IMR-90 (cell line): ENCODE data around the gene PREB. TPM values are rescaled to one million over a fixed set of nuclear protein-coding genes. Genes with fewer than 3 reads are reported as not detected.
"Not testable (repeated sequence)": the region's sequence is repeated elsewhere in the genome, so short reads cannot be mapped to it uniquely, and the experiment has no call there.

Experiments used
- ATAC-seq: fragments of 200-7000 bp; cut with Tn5 transposase; 2 replicates; pipeline ENCODE4 v1.9.1; 2020; ENCODE audit warnings: low read depth, mild to moderate bottlenecking, moderate library complexity
- BruUV-seq: library from RNA; stranded (reverse); fragments of 400-500 nt; replicated peaks from 2 replicates; lab custom pipeline; 2021; lab: Mats Ljungman, UMichigan
- CTCF ChIA-PET: fragments of 300-600 bp; formaldehyde crosslinking; extraction: SDS; loops from one replicate; lab custom pipeline; 2021; ENCODE audit warnings: antibody characterized with exemption; lab: Yijun Ruan, JAX
- POLR2A ChIA-PET: fragments of 300-600 bp; sonication (Branson Sonifier 250); formaldehyde crosslinking; loops from one replicate; lab custom pipeline; 2022; ENCODE audit warnings: antibody characterized with exemption; ENCODE audit not compliant: unreplicated experiment; lab: Charles Lee
- DNase-seq: peaks from one replicate; pipeline ENCODE4 v3.0.0; 2013
- H2AFZ ChIP-seq: replicated peaks from 2 replicates; pipeline ENCODE3; 2013; ENCODE audit warnings: low read length, mild to moderate bottlenecking; ENCODE audit not compliant: poor library complexity
- H2AK5ac ChIP-seq: 2 replicates; pipeline ENCODE4 v1.6.1; 2013; ENCODE audit warnings: low read depth, low read length, inconsistent platforms
- H2AK9ac ChIP-seq: replicated peaks from 2 replicates; pipeline ENCODE3; 2013; ENCODE audit warnings: mild to moderate bottlenecking, low read depth, low read length, moderate library complexity; ENCODE audit not compliant: poor library complexity
- H2BK120ac ChIP-seq: 2 replicates; pipeline ENCODE4 v1.6.1; 2013; ENCODE audit warnings: low read depth, low read length, inconsistent platforms
- H2BK15ac ChIP-seq: 3 replicates; pipeline ENCODE4 v1.6.1; 2013; ENCODE audit warnings: low read depth, low read length, inconsistent platforms
- H2BK20ac ChIP-seq: 2 replicates; pipeline ENCODE4 v1.6.1; 2013; ENCODE audit warnings: low read depth, mild to moderate bottlenecking, inconsistent platforms, low read length, moderate library complexity
- H2BK5ac ChIP-seq: 2 replicates; pipeline ENCODE4 v1.6.1; 2013; ENCODE audit warnings: mild to moderate bottlenecking, low read depth, low read length, inconsistent platforms; ENCODE audit not compliant: poor library complexity, severe bottlenecking
- H3K14ac ChIP-seq: replicated peaks from 2 replicates; pipeline ENCODE4 v1.6.1; 2013; ENCODE audit warnings: low read depth, low read length, inconsistent platforms
- H3K18ac ChIP-seq: 2 replicates; pipeline ENCODE4 v1.6.1; 2013; ENCODE audit warnings: low read depth, low read length, control low read depth
- H3K23ac ChIP-seq: 2 replicates; pipeline ENCODE4 v1.6.1; 2013; ENCODE audit warnings: low read depth, low read length, inconsistent platforms
- H3K27ac ChIP-seq: 2 replicates; pipeline ENCODE4 v1.5.1; 2013; ENCODE audit warnings: mild to moderate bottlenecking, control low read depth, low read length; ENCODE audit not compliant: insufficient read depth
- H3K27me3 ChIP-seq: 2 replicates; pipeline ENCODE4 v1.6.1; 2013; ENCODE audit warnings: low read length; ENCODE audit not compliant: control insufficient read depth, insufficient read depth
- H3K36me3 ChIP-seq: 2 replicates; pipeline ENCODE4 v1.6.1; 2013; ENCODE audit warnings: low read length, mixed read lengths; ENCODE audit not compliant: control insufficient read depth, insufficient read depth
- H3K4ac ChIP-seq: 2 replicates; pipeline ENCODE4 v1.6.1; 2013; ENCODE audit warnings: low read depth, low read length, inconsistent platforms
- H3K4me1 ChIP-seq: 2 replicates; pipeline ENCODE4 v1.6.1; 2013; ENCODE audit warnings: low read length, mixed read lengths; ENCODE audit not compliant: control insufficient read depth, insufficient read depth
- H3K4me2 ChIP-seq: 2 replicates; pipeline ENCODE4 v1.6.1; 2013; ENCODE audit warnings: low read depth, mild to moderate bottlenecking, control low read depth, low read length, moderate library complexity
- H3K4me3 ChIP-seq: 2 replicates; pipeline ENCODE4 v1.5.1; 2013; ENCODE audit warnings: low read depth, mild to moderate bottlenecking, control low read depth, low read length, moderate library complexity; ENCODE audit not compliant: insufficient read depth
- H3K56ac ChIP-seq: 2 replicates; pipeline ENCODE4 v1.6.1; 2013; ENCODE audit warnings: low read length, inconsistent platforms; ENCODE audit not compliant: insufficient read depth; ENCODE audit errors: extremely low read depth
- H3K79me1 ChIP-seq, 2 experiments: 2 replicates each; pipeline ENCODE4 v1.6.1; 2013; ENCODE audit warnings: low read length in 2 of 2, inconsistent platforms in 1 of 2, low read depth in 1 of 2
- H3K9ac ChIP-seq: 2 replicates; pipeline ENCODE4 v1.6.1; 2013; ENCODE audit warnings: low read depth, low read length, control low read depth
- H3K9me1 ChIP-seq: 2 replicates; pipeline ENCODE4 v1.6.1; 2013; ENCODE audit warnings: low read length, inconsistent platforms; ENCODE audit not compliant: insufficient read depth
- H3K9me3 ChIP-seq: 2 replicates; pipeline ENCODE4 v1.6.1; 2013; ENCODE audit warnings: low read length; ENCODE audit not compliant: control insufficient read depth, insufficient read depth
- H4K20me1 ChIP-seq: 2 replicates; pipeline ENCODE4 v1.6.1; 2013; ENCODE audit warnings: low read length, inconsistent platforms; ENCODE audit not compliant: insufficient read depth
- H4K5ac ChIP-seq: 2 replicates; pipeline ENCODE4 v1.6.1; 2013; ENCODE audit warnings: mild to moderate bottlenecking, low read depth, low read length, control low read depth
- H4K8ac ChIP-seq, 2 experiments: 2 replicates each; pipeline ENCODE4 v1.6.1; 2013; ENCODE audit warnings: low read depth in 2 of 2, low read length in 2 of 2, control low read depth in 1 of 2, inconsistent platforms in 1 of 2
- H4K91ac ChIP-seq: 2 replicates; pipeline ENCODE4 v1.6.1; 2013; ENCODE audit warnings: low read depth, low read length, inconsistent platforms; ENCODE audit not compliant: insufficient read depth
- ELK1 ChIP-seq: fragments of 150-350 bp; IDR thresholded peaks from 2 replicates; pipeline ENCODE4 v1.6.1; 2016; ENCODE audit warnings: low read depth, mild to moderate bottlenecking, low read length, moderate library complexity, borderline replicate concordance
- MAFK ChIP-seq: IDR thresholded peaks from 2 replicates; pipeline ENCODE4 v1.6.1; 2012; ENCODE audit warnings: low read depth, low read length, improper control_type of control experiment
- NFE2L2 ChIP-seq: fragments of 150-350 bp; IDR thresholded peaks from 2 replicates; pipeline ENCODE4 v1.6.1; 2016; ENCODE audit warnings: low read depth, mild to moderate bottlenecking, low read length
- RCOR1 ChIP-seq: IDR thresholded peaks from 2 replicates; pipeline ENCODE4 v1.6.1; 2012; ENCODE audit warnings: mild to moderate bottlenecking, low read length, improper control_type of control experiment; ENCODE audit not compliant: insufficient replicate concordance
- RFX5 ChIP-seq: IDR thresholded peaks from 2 replicates; pipeline ENCODE4 v1.8.0; 2012; ENCODE audit warnings: low read depth, mild to moderate bottlenecking, low read length, moderate library complexity
- SMC3 ChIP-seq: fragments of 150-350 bp; IDR thresholded peaks from 2 replicates; pipeline ENCODE4 v1.6.1; 2016; ENCODE audit warnings: low read depth, mild to moderate bottlenecking, antibody characterized with exemption, low read length, moderate library complexity
- USF2 ChIP-seq: fragments of 150-350 bp; IDR thresholded peaks from 2 replicates; pipeline ENCODE4 v1.6.1; 2017; ENCODE audit warnings: mild to moderate bottlenecking, antibody characterized with exemption, low read length, low read depth
- WGBS, 2 experiments: methylation state at CpG; one replicate each; pipeline versions ENCODE4 v1.1.5 to v1.1.7; 2013; ENCODE audit warnings: missing lambda C conversion rate in 2 of 2; ENCODE audit not compliant: insufficient read length in 1 of 2; ENCODE audit errors: extremely low coverage in 2 of 2; 5-methylcytosine and 5-hydroxymethylcytosine counted together
- dilution Hi-C: fragments of 300-500 bp; cut with HindIII; formaldehyde crosslinking; loops from one replicate; pipeline ENCODE4 v1.14.3; 2018; ENCODE audit warnings: low sequenced_read_pairs; ENCODE audit not compliant: unreplicated experiment
- in situ Hi-C: fragments of 300-500 bp; cut with MboI; formaldehyde crosslinking; loops from 3 replicates; pipeline ENCODE4 v1.14.3; 2019; ENCODE audit warnings: low sequenced_read_pairs, inconsistent platforms, mixed read lengths
- intact Hi-C: fragments of 100-400 bp; cut with micrococcal nuclease; formaldehyde crosslinking; loops from 2 replicates; pipeline ENCODE4 v1.10.0; 2022
- polyA plus RNA-seq, 3 experiments: library from polyadenylated mRNA; depleted of rRNA; stranded (reverse); fragments of >200 nt; gene quantifications; 2 replicates each; pipeline ENCODE4 v1.2.3, GENCODE V29; 2012; ENCODE audit warnings: low replicate concordance in 1 of 3
- total RNA-seq: library from RNA; depleted of rRNA; stranded (reverse); fragments of >200 nt; gene quantifications from 2 replicates; pipeline ENCODE4 v1.2.3, GENCODE V29; 2012

Gene PREB
- total and polyA plus RNA-seq, 2 of the 4 experiments (the other 2 are of a cell fraction) = 38.9 to 52.2 TPM

GRCh38 chr2:27121906-27122305 is 12.5 kb downstream of the PREB start:
- intact Hi-C loops (no loop called here), dilution Hi-C loops (no loop called here), in situ Hi-C loops (no loop called here)
- Histone ChIP-seq H3K36me3 (no peaks in the 10 kb centered on the region), H3K9ac (no peak overlapping the region), H2BK5ac (no peak overlapping the region), H3K4me1 (peaks cover 7% of the 10 kb centered on the region), H4K5ac (no peak overlapping the region), H3K4ac (no peak overlapping the region), H4K91ac (no peak overlapping the region), H2BK120ac (no peak overlapping the region), H3K23ac (no peak overlapping the region), H3K56ac (no peak overlapping the region), H3K79me1 (no peaks in the 10 kb centered on the region), H3K4me2 (no peak overlapping the region), H2AK9ac (no peak overlapping the region), H3K9me1 (peaks cover 4% of the 10 kb centered on the region; the same call in 1 of the 2 replicates), H3K9me3 (peaks cover 6% of the 10 kb centered on the region; the same call in 1 of the 2 replicates), H3K14ac (no peak overlapping the region), H4K8ac (no peak overlapping the region), H3K27me3 (peaks cover 58% of the 10 kb centered on the region), H2AK5ac (no peak overlapping the region), H2BK20ac (no peak overlapping the region), H3K18ac (no peak overlapping the region), H3K27ac (no peak overlapping the region), H4K20me1 (no peaks in the 10 kb centered on the region), H3K4me3 (no peak overlapping the region), H2BK15ac (no peak overlapping the region), H2AFZ (no peak overlapping the region)
- ChIA-PET CTCF (no interaction called here), POLR2A (no interaction called here)
- 80% methylated on average over 1 of the region's 2 CpGs; no CpG with 5 or more reads in 1 of the 2 experiments for WGBS, 2 experiments
- ATAC-seq (no peak), DNase-seq (no peak)
- no TSS peak for BruUV-seq
- TF ChIP-seq USF2 = no peak
- no peak for TF ChIP-seq SMC3
- no peak for TF ChIP-seq RCOR1
- TF ChIP-seq NFE2L2 = no peak
- no peak for TF ChIP-seq RFX5
- TF ChIP-seq MAFK = no peak
- TF ChIP-seq ELK1 = no peak

GRCh38 chr2:27119330-27119670 is 15.1 kb downstream of the PREB start:
- H2BK5ac ChIP-seq, H3K14ac ChIP-seq, intact Hi-C loops, H3K9ac ChIP-seq, H3K18ac ChIP-seq, BruUV-seq, in situ Hi-C loops, H3K36me3 ChIP-seq, H2AK5ac ChIP-seq, H3K9me3 ChIP-seq, H2BK20ac ChIP-seq, H3K9me1 ChIP-seq, DNase-seq, H4K5ac ChIP-seq, CTCF ChIA-PET, H3K4me1 ChIP-seq, H3K79me1 ChIP-seq, H3K56ac ChIP-seq, dilution Hi-C loops, H4K8ac ChIP-seq, H3K4ac ChIP-seq, H4K20me1 ChIP-seq, H3K27ac ChIP-seq, H2BK120ac ChIP-seq, H4K91ac ChIP-seq, POLR2A ChIA-PET, ATAC-seq, H2BK15ac ChIP-seq: not testable (repeated sequence)
- Histone ChIP-seq H3K23ac (peak overlapping the region; percentile 64; the same call in 1 of the 2 replicates), H3K4me2 (peak overlapping the region; percentile 99), H3K27me3 (peaks cover 71% of the 10 kb centered on the region), H2AFZ (peak overlapping the region; percentile 85), H2AK9ac (peak overlapping the region; percentile 72), H3K4me3 (peak overlapping the region; percentile 42)
- WGBS, 2 experiments = no CpG with 5 or more reads among the region's 8 CpGs
